Measurements from ENCODE around the gene TBC1D16.
A peak's percentile ranks its signal among the peaks of the same experiment; 100 is the strongest.

Gene TBC1D16

GRCh38 chr17:80024206-80024972, 11.3 kb downstream of the TBC1D16 start:
- no peak for DNase-seq

GRCh38 chr17:80023481-80024205, 12.0 kb downstream of the TBC1D16 start:
- no peak for DNase-seq

- DNase-seq, result no peak
Observed at GRCh38 chr17:80021600-80021999, 14.1 kb downstream of the TBC1D16 start.

- no peak for DNase-seq
Observed at GRCh38 chr17:80018917-80019651, 16.6 kb downstream of the TBC1D16 start.

- DNase-seq, result no peak
Observed at GRCh38 chr17:80017226-80018010, 18.3 kb downstream of the TBC1D16 start.

- DNase-seq, result no peak
Observed at GRCh38 chr17:80012765-80013741, 22.6 kb downstream of the TBC1D16 start.

GRCh38 chr17:80011989-80012555, 23.6 kb downstream of the TBC1D16 start:
- DNase-seq, result no peak

- no peak for DNase-seq
Observed at GRCh38 chr17:80010283-80010858, 25.3 kb downstream of the TBC1D16 start.

- DNase-seq, result no peak
Observed at GRCh38 chr17:80009391-80010282, 26.0 kb downstream of the TBC1D16 start.

- no peak for DNase-seq
Observed at GRCh38 chr17:80008848-80009247, 26.8 kb downstream of the TBC1D16 start.

- peak; percentile 99 for DNase-seq
Observed at GRCh38 chr17:80008383-80008840, 27.3 kb downstream of the TBC1D16 start.

GRCh38 chr17:80007939-80008338, 27.7 kb downstream of the TBC1D16 start:
- DNase-seq, result no peak

- DNase-seq, result no peak
Observed at GRCh38 chr17:80006811-80007752, 28.6 kb downstream of the TBC1D16 start.

- DNase-seq, result no peak
Observed at GRCh38 chr17:80006339-80006720, 29.3 kb downstream of the TBC1D16 start.

- peak; percentile 62 for DNase-seq
Observed at GRCh38 chr17:80005360-80006338, 30.0 kb downstream of the TBC1D16 start.

- no peak for DNase-seq
Observed at GRCh38 chr17:80003969-80004368, 31.7 kb downstream of the TBC1D16 start.
